NCI-H524 (cell line): ENCODE results near the gene CYTH3.

ENCODE experiments used
- DNase-seq, 2 experiments: peaks; one replicate each; lab custom pipeline; 2025; lab: John Stamatoyannopoulos, UW

CYTH3 gene

DNA sequence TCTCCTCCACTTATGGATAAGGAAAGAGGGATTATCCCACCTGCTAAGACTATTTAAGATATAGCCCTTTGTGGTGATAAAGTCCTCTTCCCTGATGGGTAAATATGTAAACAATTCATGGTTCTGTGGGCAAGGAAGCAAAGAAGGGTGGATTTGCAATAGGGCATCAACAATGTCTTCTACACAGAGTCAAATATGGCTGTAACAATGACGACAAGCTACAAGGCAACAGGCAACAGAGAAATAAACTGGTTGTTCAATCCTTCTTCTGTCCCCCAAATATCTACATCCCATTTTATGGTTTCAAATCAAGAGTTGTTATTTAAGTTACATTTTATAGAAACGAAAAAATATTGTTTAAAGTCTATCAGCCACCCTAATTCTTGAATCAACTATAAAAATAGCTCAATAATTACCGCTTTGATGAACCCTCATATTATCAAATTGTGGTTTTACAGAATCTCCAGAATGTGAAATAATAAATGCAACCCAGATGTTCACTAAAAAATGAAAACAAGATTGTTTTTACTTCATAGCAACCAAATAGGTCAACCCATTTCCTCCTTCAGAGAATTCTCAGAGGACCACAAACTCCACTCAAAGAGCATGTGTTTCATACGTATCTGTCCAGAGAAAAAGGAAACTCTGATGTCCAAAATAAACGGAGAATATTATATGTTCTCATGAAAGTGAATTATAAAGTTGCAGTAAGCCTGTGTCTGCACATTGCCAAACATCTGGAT is 13.8 kb downstream of the CYTH3 start:
- DNase-seq = no peak

DNA sequence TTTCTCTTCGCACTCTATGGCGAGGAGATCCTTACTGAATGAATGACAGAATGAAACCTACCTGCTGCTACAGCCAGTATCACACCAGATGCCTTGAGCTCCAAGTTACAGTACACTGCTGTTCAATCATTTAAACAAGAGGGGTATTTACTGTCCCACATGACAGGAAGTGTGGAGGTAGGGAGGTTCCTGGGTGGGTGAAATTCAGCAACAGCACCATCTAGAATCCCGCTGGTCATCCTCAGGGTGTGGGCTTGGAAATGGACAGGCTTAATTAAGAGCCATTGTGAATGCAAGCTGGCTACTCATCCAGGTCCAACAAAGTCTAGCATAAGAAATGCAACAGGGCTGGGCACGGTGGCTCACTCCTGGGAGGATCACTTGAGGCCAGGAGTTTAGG is 14.7 kb downstream of the CYTH3 start:
- DNase-seq = no peak

DNA sequence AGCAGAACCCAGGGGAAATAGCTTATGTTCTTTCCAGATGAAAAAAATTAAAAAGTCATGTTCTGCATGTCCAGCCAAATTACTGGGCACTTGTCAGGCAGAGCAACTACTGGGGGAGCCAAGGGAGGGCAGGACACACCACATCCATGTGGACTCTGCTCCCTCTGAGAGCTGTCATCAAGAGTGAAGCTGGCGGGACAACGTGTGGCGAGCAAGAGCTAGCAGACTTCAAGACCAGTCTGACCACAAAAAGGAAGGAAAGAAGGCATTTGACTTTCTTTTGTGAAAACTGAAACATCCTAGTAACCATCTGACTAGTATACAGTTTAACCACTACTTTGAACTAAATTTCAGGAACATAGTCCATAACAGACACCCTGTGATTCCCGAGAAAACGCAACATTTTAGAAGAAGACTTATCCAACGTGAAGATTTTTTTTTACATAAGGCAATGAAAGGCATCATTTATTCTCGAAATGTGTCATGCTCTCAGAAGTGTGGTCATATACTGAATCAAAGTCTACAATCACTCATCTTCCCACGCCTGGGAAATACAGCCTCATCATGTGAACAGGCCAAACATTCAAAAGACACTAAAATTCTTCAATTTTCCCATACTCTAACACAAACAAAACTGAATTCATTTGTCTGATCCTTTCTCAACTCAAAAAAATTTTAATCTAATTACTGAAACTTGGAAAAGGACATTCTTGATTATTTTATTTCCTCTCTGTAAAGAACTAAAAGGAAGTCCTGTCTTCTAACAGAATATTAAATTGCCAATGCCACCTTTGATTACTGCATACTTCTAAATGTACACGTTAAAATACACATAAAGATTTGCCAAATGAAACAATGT is 15.5 kb downstream of the CYTH3 start:
- DNase-seq = no peak

DNA sequence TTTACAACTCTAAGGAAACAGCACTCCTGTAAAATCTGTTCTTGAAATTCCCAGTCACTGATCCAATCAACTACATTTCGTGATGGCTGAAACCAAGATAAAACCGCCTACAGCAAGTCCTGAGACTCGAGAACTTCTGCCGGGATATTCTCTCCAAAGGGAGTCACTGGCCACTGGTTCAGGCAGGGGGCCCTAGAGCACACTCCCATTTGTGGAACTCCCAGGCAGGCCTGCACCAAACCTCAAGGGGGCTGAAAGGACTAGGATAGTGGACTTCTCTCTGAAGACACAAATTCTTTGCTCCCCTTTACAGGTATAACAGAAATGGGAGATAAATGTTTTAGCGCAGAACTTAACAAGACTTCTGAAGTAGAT is 16.3 kb downstream of the CYTH3 start:
- DNase-seq = no peak

DNA sequence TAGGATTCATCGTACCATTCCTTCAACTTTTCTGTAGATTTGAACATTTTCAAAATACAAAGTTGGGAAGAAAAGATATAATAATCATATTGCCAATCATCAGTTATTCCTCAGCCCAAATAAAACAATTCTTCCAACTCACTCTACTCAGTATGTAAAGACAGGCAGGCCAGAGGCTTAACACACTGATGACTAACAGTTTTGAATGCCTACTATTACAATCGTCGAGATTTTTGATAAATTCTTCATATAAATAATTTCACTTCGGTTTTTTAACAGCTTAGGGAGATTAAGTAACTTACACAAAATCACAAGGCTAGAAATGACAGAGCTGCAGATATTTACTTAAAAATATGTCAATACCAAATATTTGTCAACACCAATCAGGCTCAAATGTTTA is 17.6 kb downstream of the CYTH3 start:
- no peak for DNase-seq

DNA sequence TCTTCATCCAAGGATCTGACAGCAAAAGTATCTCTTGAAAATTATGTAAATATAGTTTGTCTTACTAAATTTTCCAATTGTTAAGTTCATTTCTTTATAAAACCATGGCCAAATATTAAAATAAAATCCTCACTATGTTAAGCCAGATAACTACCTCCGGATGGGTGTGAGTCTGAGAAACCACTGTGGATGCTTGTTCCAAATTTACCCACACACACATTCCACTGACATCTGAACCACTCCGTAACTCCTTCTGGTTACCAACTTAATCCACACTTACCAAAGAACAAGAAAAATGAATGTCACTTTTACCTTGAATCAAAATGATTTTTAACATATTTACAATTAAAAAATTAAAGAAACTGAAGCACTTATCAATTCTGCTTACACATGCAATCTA is 19.7 kb downstream of the CYTH3 start:
- DNase-seq = no peak

DNA sequence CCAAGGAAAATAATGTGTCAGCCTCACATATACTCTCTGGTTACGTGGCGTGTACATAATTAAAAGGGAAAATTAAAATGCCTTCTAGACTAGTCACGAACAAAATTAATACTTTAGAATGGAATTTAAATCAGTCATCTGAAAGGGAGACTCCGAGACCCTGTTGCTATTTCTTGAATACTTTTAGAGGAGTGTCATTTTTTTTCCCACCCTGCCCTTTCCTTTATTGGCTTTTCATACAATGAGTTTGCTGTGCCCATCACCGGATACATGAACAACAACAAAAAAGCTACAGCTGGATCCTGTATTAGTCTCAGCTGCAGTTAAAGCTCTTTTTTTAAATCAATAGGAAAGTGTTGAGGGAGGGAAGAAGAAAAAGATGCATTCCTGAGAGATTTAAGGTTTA is 20.1 kb downstream of the CYTH3 start:
- no peak for DNase-seq

DNA sequence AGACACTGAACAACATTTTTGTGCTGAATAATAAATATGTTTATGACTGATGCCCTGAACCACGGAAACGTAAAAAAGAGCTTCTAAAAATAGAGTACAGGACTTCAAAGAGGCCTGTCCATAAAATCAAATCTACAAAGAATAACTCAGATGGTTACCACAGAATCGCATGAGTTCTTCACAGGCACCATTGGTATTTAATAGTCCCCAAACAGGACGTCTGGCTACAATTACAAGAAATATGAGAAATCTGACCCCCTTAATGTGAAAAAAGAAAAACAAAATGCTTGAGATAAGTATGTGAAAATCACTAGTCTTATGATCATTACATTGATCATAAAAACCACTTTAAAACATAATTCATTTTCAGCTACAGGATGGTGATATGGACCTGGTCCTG is 20.8 kb downstream of the CYTH3 start:
- no peak for DNase-seq

DNA sequence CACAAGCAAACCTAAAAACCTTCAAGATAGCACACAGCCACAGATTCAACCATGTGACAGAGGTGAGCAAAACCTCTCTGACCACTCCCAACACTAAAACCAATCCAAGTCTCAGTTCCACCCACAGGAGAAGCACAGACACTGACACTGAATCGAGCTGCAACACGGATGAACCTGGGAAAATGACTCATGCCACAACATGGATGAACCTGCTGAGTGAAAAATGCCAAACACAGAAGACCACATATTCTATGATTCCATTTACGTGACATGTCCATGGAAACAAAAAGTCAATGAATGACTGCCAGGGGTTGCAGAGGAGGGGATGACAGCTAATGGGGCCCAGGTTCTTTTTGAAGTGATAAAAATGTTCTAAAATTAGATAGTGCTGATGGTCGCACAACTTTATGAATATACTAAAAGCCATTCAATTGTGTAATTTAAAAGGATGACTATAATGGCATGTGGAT is 22.0 kb downstream of the CYTH3 start:
- DNase-seq = no peak

DNA sequence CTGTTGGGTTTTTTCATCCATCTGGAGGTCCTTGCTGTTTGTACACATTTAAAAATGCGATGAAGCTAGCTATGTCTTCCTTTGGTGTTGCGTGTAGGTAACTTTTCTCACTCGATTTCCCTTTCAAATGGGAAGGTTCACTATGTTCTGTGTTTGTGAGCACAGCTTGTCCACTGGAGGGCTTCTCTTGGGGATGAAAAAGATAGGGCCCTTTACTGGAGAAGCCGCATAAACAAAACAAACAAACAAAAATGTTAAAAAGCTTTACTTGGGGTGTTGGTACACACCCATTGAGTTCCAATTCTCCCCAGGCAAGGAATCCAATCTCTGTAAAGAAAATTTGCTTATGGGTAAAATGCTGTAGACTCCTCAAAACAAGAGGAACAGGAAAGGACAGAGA is 23.4 kb downstream of the CYTH3 start:
- no peak for DNase-seq

DNA sequence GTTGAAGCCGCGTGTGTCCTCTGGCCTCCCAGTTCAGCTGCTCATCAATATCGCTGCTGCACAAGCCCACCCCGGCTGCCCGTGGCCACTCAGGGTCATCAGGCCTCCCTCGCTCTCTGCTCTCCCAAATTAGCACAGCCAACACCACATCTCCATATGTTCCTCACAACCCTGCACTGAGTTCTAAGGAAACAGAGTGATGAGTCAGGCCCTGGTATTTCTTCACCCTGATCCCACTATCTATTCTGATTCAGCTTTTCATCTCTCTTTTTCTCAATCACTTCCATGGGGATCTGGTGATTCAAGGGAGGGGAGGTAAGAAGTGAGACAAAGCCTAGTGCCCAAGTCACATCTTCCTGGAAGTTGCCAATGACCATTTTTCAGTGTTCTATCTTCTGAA is 23.8 kb downstream of the CYTH3 start:
- DNase-seq = no peak

DNA sequence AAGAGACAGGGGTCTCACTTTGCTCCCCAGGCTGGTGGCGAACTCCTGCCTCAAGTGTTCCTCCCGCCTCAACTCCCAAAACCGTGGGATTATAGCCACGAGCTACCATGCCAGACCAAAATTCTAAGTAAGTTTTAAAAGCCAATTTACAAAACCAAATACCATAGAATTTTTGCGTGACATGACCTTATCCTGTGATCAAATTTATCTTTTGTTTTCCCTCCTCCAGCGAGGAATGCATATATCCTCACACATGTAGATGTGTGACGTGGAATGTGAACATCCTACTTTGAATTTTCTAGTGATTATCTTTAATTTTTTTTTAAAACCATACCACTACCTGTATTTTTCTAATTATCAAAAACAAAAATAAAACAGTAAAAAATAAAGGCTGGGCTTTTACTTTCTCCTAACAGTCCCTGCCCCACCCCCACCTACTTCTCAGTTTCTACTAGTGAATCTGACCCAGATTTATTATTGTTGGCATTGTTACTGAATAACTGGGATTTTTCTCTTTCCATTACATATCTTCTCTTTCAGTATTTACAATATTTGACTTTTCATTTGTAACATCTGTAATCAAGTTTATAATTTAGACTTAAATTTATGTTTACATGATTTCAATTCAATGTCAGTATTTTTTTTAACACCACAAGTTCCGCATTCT is 26.0 kb downstream of the CYTH3 start:
- no peak for DNase-seq

DNA sequence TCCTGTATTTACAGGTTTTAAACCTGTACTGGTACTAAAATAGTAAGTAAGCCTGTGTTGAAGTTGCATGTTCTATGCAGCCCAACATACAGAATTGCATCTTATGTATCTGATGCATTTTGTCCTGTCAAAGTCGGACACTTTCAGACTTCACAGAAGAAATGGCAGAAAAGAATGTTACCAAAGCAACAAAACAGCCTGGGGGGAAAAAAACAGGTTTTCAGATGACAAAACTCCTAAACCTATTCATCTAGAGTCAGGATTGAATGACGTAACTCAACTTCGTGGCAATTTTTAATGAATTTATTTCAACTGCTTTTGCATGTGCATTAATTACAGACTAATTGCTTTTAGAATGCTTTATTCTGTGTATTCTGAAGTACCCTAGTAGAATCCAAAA is 28.4 kb downstream of the CYTH3 start:
- no peak for DNase-seq

DNA sequence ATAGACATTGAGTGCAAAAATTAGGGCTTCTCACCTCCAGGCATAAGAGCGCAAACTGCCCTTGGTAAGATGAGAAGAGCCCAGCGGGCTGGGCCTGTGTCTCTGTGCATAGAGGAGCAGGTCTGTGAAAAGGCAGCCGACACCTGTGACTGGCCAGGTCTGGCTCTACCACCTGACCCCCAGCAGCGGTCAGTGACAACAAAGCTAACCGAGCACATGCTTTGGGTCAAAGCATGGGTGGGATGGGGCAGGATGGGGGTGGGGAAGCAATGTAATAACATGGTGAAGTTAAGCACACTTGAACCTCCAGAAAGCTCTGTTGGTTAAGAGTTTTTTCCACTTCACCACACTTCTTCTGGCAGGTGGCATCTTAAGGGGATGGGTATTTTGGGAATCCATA is 29.3 kb downstream of the CYTH3 start:
- DNase-seq = no peak

DNA sequence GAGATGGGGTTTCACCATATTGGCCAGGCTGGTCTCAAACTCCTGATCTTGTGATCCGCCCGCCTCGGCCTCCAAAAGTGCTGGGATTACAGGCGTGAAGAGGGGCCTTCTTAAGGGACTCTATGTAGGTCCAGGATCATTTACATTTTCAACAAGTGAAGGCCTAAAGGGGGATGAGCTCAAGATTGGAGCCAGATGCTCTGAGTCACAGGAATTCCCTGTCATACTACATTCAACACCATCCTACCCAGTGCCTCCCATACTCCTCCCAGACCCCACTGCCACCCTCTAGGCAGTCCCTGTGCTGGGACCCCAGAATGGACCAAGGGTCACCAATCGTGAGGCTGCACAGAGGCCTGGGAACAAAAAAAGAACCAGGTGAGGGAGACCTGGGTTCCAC is 29.9 kb downstream of the CYTH3 start:
- no peak for DNase-seq

DNA sequence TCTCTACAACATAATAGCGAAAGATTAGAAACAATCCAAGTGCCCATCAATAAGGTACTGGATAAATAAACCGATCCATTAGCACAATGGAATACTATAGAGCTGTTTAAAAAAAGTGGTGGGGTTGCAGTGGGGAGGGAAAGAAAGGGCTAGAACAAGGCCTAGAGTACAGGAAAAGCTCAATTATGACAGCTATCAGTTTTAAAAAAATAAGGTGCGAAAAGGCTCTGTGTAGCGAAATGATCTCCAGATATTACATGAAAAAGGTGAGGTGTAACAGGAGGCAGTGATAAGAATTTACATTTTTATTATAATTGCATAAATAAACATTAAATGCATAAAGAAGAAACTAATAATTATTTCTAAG is 30.8 kb downstream of the CYTH3 start:
- no peak for DNase-seq

DNA sequence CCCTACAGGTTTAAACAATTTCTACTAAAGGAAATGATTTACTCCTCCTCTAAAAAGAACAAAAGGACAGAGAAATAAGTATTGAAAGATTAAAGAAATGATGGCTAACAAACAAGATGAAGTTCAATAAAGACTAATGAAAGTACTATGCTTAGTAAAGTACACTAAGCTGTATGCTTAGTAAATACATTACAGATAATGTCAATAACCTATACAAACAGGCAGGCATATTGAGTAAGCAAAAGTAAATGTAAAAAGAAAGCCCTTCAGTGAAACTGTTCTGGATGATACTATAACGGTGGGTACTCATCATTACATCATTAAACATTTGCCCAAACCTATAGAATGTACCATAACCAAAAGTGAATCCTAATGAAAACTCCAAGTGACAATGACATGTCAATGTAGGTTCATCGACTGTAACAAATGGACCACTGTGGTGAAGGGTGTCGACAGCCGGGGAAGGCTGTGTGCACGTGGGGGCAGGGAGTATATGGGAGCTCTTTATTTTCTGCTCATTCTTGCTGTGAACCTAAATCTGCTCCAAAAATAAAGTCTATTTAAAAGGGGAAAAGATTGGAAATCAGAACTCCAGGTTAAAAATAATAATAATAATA is 34.0 kb downstream of the CYTH3 start:
- DNase-seq = no peak

DNA sequence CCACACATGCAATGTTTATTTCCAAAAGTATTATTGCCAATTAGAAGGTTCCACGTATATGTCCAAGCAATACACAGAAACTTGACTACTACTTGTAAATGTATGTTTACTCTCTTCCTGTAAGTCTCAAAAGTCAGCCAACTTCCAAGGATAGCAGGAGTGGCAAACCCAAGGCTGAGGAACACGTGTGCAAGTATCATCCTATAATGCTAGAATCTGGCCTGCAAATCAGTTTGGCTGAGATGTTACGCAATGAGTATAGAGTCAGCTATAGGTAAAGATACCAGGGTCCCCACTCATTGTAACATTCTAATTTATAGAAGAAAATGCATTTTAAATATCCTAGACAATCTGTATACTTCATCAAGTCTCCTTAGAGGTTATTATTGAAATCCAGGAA is 34.7 kb downstream of the CYTH3 start:
- no peak for DNase-seq

DNA sequence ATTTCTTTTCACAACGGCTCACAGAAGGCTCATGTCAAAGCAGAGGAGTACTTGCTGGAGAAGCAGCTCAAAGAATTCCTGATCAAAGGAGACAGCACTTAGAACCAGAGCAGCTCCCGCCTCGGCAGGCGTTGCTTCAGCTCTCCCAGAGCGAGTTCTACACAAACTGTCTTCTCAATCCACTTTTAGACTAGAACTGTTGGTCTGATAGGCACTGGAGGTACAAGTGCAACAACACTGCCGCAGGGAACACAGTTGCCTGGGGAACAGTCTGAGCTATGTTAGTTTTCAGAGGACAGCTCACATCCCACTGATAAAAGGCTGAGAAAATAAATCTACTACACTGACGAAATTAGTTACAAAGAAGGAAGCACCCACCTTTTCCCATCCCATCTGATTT is 35.4 kb downstream of the CYTH3 start:
- no peak for DNase-seq

DNA sequence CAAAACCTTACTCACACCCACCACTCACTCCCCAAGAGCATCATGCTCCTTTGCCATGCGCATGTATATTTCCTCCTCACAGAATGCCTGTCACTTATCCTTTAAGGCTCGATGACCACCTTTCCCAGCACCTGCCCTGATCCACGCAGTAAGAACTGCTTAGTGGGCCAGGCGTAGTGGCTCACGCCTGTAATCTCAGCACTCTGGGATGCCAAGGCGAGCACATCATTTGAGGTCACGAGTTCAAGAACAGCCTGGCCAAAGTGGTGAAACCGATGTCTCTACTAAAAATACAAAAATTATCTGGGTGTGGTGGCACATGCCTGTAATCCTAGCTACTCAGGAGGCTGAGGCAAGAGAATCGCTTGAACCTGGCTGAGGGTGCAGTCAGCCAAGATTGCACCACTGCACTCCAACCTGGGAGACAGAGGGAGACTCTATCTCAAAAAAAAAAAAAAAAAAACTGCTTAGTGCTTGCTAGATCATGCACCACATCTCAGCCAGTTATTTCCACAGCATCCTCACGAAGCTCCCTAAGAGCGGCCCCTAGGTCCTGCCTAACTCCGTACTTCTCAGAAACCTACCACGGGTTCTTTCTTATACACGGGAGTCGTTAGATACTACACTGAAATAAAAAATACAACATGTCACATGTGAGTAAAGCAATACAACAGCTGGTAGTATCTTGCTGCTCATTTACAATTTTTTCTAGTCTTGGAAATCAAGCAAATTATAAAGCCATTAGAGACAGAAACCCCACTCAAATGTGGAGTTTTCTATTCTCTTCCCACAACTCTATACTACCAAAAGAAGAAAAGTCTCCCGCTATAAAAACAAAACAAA is 37.2 kb downstream of the CYTH3 start:
- no peak for DNase-seq

DNA sequence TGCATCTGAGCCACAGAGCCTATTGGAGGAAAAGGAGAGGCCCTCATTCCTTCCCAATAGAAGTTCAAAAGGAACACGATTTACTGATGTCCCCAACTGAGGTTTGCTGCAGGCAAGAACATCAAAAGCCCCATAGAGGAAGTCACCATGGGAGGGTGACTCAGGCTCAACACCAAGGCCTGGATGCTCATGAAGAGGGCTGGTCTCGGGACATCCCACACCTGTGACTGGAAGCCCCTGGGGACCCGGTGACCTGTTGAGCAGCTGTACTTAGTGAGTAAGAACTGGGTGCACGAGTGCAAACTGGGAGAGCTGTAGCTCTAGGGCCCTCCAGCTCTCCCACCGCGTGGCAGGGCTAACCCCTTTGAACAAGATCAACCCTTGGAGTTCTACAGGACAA is 38.0 kb downstream of the CYTH3 start:
- DNase-seq = no peak

DNA sequence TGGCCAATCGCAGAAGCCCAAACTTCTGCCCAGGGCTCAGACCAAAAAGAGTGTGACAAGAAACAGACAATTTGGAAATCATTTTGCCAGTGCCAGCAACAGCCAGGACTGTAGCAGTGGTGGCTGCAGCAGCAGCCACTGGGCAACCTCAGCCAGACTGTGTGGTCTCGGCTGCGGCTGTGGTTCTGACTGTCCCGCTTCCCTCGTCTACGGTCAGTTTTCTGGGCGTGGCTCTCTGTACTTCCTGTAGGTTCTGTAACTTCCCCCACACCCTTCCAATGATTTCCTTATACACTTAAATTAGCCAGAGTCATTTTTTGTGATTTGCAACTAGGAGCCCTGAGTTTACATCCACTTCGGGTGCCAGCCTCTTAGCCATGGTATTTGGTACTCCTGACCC is 39.9 kb downstream of the CYTH3 start:
- DNase-seq = no peak
